Measurements from ENCODE around the gene ARL11.

ARL11 gene

DNA sequence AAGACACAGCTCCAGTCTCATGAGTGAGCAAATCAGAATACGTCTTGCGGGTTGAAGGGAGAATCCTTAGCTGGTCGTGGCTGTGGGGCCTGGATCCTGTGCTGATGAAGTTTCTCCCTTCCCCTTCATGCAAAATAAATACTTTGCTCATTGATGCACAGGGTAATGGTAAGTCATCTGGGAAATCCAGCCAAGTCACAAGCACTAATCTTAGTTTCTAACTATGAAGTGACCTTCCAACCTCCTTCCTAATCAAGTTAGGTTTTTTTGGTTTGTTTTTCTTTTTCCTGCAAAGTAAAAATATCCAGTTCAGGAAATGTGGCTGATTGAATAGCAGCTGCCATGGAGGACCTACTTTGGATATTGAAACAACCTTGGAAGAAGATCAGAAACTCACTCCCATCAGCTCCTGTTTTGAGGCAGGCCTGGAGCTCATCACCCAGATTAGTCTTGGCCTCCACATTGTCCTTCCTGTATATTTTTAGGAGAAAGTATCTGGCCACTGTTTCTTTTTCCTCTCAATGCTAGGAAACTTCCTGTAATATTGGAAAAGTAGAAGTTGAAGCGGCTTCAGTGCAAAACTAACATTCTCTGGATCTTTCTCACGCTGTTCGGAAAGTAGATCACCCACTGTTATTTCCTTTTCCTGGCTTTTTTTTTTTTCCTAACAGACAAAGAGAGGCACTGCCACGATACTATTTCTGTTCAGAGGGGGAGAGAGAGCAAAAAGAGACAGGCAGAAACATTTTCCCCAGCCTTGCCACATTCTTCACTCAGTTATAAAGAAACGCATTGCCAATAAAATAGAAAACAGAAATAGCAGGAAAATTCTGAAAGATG, 12.3 kb upstream of the ARL11 start:
- no peak for DNase-seq

DNA sequence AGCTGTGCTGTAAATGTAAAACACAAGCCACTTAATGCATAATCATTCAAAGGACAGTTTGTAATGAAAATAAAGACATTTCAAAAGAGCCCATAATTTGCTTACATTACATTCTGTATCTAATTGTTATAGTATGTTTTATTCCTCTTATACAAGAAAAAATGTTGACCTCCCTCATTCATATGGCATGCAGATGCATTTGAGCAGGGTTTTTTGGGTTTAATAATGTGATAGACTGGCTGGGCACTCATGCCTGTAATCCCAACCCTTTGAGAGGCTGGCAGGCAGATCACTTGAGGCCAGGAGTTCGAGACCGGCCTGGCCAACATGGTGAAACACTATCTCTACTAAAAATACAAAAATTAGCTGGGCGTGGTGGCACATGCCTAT, 11.6 kb upstream of the ARL11 start:
- no peak for DNase-seq

DNA sequence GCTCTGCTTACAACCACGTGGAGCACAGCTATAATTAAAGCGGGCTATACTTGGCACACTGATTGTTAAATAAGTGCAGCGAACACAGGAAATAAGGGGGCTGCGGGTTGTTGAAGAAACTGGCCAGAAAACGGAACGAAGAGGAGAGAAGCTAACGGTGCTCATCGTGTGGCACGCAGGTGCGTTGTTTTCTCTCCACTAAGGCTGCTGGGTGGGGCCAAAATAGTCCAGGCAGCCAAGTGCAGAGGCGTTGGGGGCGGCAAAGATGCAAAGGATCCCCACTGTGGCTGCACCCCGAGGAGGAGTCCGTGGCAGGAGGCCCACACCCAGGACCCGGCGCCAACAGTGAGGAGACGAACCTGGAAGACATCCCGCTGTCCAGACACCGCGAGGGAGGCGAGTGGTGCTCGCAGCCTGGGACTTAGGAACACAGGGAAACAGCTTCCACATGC, 8.1 kb upstream of the ARL11 start:
- DNase-seq, result no peak

DNA sequence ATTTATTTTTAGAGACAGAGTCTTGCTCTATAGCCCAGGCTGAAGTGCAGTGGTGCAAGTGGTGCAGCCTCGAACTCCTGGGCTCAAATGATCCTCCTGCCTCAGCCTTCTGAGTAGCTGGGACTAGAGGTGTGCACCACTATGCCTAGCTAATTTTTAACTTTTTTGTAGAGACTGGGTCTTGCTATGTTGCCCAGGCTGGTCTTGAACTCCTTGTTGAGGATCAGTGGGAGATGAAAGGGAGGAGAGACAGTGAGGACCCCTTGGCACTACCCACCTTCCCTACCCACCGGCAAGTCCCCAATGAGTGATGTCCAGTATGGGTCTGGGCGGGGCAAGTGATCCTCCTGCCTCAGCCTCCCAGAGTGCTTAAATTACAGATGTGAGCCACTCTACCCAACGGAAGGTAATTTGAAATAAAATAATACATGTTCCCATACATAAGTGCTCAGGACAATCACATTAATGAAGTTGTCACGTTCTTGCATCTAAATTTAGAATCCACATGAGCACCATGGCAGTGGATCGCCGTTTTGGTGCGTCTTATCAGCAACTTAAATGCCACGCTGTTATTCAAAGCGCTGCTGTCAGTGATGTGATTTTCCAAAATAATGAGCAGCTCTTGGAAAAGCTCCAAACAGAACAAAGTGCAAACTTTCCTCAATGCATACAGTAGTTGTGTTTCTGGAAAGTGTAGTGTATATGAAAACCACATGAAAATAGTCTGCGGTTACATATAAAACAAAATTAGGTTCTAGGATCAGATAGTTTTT, 5.9 kb upstream of the ARL11 start:
- no peak for DNase-seq

DNA sequence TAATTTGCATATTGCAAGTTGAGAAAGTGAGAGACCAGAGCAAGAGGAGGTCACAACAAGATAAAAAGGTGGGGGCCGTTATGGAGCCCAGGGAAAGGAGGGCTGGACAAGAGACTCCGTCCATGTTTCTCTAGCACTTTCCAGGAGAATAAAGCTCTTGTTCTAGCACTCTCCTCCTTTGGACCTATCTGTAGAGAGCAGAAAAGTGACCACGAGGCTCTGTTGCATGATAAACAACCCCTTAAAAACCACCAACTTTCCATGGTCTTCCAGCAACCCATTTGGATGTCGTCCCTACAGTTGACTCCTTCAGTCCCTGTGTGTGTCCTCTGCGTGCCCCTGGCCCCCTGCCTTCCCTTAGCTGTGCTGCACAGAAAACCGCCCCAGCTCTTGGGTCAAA, 4.1 kb upstream of the ARL11 start:
- no peak for DNase-seq

DNA sequence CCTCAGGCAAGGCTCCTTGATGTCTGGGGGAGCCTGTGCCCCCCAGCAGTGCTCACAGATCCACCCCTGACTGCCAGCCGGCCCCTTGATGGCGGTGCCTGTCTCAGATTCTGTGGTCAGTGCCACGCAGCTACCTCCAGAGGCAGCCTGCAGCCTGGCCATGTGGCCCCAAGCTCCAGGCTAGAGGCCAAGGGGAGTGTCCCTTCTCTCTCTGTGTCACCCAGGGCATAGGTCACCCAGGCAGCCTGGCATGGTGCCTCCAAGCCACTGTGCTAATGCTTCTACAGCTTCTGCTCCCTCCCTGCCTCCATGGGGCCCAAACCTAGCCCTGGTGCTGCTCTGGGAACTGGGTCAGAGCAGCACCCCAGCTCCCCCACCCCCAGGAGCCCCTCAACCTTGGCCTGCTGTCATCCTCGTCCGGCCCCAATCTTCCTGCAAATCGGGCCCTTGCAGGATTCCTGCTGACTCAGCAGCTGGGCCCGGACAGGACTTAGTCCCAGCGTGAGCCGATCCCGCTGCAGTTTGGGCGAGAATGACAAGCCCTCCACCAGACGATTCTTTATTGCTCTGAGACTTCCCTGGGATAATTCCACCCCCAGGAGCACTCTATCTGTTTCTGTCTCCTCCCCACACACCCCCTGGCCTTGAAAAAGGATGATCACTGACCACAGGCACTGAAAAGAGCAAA, 2.8 kb upstream of the ARL11 start:
- no peak for DNase-seq

DNA sequence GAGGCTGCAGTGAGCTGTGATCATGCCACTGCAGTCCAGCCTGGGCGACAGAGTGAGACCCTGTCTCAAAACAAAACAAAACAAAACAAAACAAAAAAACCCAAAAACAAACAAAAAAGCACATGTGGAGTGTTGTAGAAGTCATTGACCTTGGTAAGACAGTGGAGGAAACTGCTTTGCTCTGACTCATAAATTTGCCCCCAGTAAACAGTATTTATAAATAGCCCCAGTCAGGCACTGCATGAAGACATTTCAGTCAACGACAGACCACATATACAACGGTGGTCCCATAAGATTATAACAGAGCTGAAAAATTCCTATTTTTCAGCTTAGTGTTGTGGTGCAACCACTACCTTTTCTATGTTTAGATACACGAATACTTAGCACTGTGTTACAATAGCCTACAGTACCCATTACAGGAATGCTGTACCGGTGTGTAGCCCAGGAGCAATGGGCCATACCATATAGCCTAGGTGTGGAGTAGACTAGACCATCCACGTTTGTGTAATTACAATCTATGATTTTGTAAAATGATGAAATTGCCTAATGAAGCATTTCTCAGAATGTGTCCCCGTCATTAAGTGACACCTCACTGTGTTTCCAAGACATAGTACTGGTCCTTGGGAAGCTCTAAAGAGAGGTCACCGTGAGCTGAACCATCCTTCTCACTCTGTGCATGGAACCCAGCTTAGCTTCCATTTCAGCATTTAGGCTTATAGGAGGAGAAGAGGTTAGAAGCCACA, 1.1 kb downstream of the ARL11 start:
- no peak for DNase-seq

DNA sequence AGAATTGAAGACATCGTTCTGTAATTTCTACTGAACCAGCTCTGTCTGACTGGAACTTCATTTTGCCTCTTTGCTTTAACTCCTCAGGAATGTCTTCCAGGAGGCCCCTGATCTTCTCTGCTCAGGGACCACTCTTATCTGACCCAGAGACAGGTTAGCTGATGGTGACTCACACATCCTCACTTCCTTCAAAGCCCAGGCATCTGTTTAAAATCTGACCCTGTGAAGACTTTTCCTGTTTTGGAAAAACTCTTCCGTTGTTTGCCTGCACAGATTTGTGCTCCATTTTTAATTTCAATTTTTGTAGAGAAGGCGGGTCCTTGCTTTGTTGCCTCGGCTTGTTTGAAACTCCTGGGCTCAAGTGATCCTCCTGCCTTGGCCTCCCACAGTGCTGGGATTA, 1.6 kb downstream of the ARL11 start:
- no peak for DNase-seq

DNA sequence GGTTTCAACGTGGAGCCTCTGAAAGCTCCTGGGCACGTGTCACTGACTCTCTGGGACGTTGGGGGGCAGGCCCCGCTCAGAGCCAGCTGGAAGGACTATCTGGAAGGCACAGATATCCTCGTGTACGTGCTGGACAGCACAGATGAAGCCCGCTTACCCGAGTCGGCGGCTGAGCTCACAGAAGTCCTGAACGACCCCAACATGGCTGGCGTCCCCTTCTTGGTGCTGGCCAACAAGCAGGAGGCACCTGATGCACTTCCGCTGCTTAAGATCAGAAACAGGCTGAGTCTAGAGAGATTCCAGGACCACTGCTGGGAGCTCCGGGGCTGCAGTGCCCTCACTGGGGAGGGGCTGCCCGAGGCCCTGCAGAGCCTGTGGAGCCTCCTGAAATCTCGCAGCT, 2.3 kb downstream of the ARL11 start:
- DNase-seq, result no peak

DNA sequence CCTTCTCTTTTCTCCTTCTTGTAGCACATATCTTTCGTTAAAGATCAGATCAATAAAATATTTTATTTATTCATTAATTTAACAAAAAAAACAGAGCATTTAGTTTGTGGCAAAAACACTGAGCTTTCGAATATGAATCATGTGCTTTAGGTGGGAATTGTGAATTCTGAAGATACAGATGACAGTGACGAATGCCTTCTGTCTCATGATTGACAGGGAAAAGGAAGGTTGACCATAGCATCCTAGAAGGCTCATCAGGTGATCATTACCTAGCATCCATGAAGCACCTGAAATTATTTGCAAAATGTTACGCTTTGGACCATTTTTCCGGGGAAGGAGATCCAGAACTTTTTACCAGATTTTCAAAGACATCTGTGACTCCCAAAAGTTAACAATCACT, 3.8 kb downstream of the ARL11 start:
- DNase-seq, result no peak

DNA sequence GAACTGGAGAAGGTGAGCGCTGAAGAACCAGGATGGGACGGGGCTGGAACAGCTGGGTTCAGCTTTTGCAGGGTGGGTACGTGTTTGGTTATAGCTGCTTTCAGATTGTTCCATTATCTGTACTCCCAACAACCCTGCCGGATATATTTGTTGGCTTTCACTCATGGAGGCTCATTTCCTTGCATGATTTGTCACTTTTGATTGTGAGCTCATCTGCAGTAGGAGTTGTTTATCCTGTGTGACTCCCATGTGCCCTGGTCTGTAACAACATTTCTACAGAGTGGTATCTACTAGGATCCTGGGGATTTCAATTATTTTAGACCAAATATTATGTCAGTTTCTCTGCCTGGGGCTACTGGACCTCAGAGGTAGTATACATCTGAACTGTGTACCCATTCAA, 5.4 kb downstream of the ARL11 start:
- DNase-seq, result no peak

DNA sequence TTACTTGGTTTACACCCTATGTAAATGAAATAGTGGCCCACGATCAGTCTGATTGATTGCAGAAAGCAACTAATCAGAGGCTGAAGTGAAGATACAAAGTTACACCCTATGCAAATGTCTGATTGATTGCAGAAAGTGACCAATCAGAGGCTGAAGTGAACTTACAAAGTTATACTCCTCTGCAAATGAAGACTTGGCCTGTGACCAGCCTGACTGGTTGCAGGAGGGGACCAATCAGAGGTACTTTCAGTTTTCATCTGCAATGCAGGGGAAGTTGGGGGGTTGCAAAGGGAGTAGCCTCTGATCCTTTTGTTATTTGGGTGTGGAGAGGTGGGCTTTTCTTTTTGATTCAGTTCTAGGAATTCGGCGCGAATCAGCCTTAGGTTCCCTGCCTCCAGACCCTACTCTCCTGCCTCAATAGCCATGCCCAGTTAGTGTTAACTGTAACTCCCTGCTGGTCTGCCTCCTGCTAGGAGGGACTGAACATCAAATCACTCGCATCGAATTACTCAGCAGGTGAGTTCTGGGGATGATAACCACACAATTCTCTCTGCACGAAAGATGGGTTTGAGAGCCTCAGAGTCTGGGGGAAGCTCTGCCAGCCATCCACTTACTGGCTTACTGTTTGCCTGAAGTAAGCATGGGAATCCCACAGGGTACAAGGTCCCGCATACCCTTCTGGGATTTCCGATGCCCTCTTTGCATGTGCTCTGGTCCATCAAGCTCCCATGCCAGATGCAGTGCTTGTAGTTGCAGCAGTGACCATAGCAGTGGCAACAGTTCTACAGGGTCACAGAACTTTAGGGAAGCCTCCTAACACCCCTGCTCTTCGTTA, 7.5 kb downstream of the ARL11 start:
- no peak for DNase-seq

DNA sequence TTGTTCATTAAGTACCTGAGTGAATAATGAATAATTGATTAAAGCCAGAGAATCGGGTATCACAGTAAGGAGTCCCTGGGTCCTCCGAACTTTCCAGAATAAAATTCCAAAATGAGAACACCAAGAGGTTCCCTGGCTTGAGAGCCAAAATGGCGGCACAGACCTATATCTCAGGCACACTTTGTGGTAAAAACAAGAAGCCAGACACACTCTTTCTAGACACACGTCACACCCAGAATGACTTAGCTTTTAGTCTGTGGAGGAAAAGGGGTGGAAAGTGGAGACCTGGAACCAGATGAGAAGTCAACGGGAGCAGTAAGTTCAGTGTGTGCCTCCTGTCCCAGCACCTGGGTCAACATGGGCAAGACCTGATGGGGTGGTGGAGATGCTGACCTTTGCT, 8.4 kb downstream of the ARL11 start:
- no peak for DNase-seq

DNA sequence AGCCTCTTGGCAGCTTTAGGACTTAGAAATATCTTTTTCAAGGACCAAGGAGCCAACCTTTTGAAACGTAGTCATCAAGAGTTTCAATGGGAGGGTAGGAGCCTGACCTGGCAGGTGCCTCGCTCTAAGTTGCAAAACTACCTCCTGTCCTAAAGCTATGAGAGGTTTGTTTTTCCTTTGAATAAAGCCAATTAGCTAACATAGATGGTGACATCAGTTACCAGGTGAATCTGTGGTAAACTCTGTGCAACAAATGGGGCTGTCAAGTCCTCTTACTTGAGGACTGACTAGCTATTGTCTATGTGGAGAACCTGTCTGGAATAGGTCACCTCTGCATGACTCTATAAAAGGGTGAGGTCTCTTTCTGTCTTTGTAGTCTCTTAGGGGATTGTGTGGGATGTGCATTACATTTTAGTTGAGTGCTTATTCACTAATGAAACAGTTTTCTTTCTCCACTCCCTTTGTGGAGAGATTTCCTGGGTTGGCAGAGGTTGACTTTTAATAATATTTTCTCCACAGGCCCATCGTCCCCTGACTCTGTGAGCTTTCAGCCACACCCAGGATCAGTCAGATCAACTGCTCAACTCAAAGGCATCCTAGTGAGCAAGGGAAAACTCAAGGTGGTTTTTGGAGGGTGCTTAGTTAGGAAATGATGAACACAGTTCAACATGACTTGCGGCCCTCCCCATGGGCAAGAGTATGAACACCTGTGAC, 9.9 kb downstream of the ARL11 start:
- DNase-seq, result peak; percentile 49

DNA sequence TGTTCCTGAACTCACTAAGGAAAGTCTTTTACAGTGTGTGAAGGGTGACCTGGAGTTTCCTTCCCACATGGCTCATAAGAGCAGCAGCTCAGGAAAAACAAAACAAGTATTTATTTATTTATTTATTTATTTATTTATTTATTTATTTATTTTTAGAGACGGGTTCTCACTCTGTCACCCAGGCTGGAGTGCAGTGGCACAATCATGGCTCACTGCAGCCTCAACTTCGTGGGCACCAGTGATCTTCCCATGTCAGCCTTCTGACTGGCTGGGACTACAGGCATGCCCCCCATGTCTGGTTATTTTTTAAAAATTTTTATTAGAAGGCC, 10.4 kb downstream of the ARL11 start:
- no peak for DNase-seq

DNA sequence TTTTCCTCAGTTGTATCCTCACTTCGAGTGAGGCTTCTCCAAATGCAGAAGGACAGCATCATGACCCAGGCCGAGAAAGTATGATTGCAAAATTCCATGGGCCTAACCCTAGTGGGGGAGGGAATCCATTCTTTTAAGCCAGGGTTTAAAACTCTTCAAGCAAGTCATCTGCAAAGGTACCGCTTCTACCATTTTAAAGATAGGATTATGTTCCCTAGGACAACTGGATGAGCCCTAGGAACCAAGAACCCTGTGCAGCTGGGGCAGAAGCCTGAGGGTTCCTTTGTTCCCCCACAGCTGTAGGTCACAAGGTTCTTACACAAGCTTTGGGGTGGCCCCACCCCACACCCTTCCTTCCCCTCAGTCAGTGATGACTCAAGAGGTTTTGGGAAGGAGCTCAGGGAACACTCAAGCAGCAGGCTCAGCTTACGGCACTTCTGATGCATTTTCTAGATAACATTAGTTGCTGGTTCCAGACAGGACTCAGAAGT, 13.5 kb downstream of the ARL11 start:
- no peak for DNase-seq

DNA sequence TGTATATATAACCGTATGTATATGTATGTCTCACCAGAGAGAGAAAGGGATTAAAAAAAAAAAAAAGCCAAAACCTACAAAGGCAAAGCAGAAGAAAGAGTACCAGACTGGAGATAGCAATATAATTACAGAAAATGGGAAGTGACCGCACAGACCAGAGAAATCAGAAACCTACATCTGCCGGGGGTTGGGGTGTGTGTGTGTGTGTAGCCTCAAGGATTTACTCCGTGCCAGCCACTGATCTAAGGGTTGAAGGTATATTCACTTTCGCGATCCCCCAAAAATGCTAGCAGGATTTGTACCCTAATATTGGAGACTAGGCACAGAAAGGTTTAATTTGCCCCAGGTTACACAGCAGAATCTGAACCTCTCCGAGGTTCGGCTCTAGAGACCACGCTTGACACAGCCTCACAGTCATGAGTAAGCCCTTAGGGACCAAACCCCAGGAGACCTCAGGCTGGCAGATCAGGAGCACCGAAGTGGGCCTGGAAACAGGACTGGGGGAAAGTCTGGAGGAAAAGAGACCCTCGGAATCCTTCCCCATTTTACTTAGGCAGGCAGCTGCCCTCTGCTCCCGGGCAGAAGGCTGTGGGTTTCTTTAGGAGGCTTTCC, 14.8 kb downstream of the ARL11 start:
- no peak for DNase-seq

DNA sequence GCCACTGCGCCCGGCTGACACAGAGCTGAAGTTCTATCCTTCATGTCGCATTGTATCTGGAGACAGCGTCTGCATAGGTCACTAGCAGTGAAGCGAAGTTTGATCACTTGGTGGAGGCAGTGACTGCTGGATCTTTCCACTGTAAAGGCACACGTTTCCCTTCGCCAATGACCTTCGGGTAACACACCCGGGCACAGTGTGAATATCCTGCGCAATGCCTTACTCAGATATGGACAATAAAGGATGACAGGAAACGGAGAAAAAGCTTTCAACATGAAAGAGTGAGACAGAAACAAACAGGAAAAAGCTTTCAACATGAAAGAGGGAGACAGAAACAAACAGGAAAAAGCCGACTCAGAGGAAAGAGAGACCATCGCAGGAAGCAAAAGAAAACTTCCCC, 17.1 kb downstream of the ARL11 start:
- no peak for DNase-seq

DNA sequence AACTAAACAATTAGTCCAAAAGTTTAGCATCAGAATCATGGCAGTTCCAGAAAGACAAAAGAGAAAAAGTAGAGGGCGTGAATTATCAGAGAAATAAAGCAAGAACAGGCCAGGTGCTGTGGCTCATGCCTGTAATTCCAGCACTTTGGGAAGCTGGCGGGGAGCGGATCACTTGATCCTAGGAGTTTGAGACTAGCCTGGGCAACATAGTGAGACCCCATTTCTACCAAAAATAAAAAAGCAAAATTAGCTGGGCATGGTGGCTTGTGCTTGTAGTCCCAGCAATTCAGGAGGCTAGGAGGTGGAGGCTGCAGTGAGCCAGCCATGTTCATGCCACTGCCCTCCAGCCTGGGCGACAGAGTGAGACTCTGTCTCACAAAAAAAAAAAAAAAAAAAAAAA, 18.4 kb downstream of the ARL11 start:
- no peak for DNase-seq

DNA sequence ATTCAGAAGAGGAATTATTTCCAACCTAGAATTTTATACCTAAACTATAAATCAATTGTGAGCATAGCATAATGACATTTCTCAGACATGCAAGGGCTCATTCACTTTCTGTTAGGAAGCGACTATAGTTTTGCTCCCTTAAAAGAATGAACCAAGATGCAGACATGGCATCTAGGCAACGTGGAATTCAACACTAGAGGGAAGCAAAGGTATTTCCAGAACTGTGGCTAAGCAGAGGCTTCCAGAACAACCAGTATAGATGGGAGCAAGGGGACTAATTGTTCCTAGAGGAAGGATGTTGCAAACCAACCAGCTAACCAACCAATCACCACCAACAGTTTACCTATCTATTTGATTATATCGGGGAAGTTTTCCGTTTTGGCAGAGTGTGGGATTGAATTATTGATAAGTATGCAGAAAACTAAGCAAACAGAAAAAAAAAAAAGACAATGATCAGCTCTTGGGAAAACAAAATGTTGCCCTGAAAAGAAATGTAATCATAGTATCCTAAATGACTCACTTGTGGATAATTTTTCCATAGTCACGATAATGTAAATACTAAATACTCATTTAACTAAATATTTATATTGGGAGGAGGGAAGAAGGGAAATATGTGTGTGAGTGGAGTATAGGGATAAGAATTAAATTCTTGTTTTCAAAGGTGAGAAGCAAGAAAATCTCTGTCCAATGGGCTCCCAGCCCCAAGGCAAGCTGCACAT, 21.1 kb downstream of the ARL11 start:
- no peak for DNase-seq

All from NCI-H2029 (cell line).